NCI-H187 (cell line): Measurements from ENCODE around the gene ADISSP.
"Not testable (repeated sequence)": the region's sequence is repeated elsewhere in the genome, so short reads cannot be mapped to it uniquely, and the experiment has no call there.

Source experiments
- DNase-seq, 2 experiments: peaks; one replicate each; lab custom pipeline; 2025; lab: John Stamatoyannopoulos, UW

The ADISSP gene

DNA sequence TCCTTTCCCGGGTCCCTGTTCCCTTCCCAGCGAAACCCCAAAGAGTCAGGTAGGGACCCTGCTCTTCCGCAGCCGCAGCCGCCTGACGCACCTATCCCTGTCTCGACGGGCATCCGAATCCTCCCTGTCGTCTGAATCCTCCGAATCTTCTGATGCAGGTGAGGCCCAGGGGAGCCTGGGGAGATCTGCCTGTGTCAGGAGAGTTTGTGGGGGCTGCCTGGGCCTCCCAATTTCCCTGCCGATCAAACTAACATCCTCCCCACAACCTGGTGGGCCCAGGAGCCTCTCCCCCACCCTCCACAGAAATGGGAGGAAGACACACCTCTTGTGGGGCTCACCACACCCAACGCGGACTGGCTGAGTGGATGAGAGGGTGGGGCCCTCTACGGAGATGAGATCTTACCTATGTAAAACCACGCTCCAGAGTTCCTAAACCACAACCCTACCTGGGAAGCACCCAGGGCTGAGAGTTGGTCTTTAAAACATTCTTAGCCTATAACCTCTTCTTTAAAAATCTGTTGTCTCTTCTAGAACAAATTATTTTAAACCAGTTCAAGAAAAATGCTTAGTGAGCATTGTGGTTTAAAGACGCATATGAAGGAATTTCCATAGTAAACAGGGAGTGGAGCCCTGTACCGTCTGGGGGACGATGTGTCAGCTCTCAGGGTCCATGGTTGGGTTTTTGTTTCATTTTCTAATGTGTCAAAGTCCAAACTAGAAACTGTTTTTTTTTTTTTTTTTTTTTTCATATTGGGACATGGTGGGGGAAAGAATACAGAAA is 30.2 kb upstream of the ADISSP start:
- peak; percentile 45 to 62 for DNase-seq

DNA sequence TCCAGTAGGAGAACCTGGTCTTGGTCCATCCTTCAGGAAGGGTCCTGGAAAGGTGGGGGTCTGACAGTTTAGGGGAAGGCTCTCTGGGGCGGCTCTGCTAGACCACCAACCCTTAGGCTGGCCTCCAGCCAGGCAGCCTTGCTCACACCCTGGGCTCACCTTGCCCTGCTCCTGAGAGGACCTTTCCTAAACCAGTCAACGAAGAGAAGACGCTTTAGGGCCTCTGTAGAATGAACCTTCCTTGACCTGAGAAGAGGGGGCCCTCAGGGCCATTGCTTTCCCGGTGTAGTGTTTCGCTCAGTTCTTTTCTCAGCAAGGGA is 29.6 kb upstream of the ADISSP start:
- DNase-seq = no peak

DNA sequence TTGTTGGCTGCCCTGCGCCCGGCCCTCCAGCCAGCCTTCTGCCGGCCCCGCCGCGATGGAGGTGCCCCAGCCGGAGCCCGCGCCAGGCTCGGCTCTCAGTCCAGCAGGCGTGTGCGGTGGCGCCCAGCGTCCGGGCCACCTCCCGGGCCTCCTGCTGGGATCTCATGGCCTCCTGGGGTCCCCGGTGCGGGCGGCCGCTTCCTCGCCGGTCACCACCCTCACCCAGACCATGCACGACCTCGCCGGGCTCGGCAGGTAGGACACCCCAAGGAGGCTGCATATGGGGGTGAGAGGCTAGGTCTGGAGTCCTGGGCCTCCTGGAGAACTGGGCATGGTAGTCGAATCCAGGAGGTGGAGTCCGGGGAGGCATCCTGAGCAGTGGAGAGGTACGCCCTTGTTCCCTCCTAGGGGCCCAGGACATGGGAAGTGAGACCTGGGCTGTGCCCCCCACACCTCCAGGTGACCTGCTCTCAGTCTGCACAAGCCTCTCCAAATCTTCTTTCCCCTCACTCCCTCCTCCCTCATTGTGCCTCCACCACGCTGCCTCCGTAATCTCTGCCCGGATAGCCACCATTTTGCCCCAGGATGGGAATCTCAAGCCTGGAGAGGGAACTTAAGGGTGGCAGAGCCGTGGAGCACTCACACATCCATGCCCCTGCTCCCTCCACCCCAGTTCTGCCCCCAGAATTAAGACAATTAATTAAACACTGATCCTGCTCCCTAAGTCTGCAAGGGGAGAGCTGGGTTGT is 29.1 kb upstream of the ADISSP start:
- DNase-seq = no peak

DNA sequence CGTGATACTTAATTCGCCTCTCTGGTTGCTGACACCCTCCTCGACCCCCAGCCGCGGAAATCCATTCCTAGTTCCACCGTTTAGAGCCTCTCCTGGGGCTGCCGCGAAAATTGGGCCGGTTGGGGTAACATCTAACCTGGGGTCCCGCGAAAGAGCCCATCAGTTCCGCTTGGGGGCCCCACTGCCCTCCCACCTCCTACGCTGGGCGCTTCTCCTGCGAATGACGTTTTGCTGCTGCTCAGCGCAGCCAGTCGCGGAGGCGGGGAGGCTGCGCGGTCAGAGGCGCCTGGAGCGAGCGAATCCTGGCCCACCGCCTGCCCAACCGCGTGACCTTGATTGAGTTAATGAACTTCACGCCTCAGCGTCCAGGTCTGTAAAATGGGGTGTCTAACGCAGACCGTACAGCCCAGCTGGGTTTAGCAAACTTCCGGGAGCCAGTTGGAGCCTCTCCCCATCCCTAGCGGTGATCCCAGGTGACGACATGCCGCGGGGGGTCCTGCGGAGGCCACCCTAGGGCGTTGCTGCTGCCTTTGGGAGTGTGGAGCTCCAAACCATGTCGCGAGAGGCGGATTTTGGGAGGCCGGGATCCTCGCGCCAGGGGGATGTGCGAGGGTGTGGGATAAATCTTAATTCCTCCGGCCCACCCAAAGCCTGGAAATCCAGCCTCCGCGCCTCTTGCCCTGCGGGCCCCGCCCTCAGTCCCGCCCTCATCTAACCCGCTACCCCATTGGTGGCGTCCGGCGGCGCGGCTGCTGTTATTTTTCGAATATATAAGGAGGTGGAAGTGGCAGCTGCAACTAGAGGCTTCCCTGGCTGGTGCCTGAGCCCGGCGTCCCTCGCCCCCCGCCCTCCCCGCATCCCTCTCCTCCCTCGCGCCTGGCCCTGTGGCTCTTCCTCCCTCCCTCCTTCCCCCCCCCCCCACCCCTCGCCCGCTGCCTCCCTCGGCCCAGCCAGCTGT is 28.2 kb upstream of the ADISSP start, which contains the start of gene CDC25B:
TSS of gene CDC25B (plus strand) at position 800 of the 958 bp plus-strand sequence. CDS start 222 bp downstream, outside the sequence.
- peak; percentile 93 to 97 for DNase-seq

DNA sequence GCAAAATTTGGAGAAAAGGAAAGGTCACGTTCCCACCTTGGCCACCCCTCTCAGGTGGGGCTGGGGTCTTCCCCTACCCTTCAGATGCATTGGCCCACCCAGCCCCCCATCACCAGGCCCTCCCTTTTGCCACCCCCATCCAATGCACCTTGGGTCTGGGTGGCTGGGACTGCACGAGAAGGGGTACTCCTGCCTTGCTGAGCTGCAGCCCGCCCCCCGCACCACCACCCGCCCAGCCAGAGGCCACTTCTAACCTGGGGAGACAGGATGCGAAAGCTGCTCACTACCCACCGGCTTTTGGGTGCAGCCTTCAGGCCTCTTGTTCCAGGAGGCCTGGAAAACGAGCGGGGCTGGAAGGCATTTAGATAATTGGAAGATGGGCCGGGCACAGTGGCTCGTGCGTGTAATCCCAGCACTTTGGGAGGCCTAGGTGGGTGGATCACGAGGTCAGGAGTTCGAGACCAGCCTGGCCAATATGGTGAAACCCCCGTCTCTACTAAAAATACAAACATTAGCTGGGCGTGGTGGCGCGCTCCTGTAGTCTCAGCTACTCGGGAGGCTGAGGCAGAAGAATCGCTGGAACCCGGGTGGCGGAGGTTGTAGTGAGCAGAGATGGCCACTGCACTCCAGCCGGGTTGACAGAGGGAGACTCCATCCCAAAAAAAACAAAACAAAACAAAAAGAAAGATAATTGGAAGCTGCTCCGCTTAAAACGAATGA is 27.3 kb upstream of the ADISSP start:
- no peak for DNase-seq

DNA sequence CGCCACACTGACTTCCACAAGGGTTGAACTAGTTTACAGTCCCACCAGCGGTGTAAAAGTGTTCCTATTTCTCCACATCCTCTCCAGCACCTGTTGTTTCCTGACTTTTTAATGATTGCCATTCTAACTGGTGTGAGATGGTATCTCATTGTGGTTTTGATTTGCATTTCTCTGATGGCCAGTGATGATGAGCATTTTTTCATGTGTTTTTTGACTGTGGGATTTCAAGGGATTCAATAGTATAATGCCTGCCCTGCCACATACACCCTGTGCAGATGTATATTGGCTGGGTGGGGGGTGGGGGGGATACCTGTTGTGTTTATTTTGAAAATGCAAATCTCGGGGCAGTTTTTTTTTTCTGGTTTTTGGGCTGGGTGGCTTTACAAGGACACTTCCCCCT is 26.6 kb upstream of the ADISSP start:
- not testable (repeated sequence) for DNase-seq

DNA sequence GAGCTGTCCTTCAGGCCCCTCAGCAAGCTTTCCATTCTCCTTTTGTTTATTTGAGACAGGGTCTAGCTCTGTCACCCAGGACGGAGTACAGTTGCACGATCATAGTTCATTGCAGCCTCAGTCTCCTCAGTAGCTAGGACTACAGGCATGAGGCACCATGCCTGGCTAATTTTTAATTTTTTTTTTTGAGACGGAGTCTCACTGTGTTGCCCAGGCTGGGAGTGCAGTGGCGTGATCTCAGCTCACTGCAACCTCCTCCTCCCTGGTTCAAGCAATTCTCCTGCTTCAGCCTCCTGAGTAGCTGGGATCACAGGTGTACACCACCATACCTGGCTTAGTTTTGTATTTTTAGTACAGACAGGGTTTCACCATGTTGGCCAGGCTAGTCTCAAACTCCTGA is 21.6 kb upstream of the ADISSP start:
- not testable (repeated sequence) for DNase-seq

DNA sequence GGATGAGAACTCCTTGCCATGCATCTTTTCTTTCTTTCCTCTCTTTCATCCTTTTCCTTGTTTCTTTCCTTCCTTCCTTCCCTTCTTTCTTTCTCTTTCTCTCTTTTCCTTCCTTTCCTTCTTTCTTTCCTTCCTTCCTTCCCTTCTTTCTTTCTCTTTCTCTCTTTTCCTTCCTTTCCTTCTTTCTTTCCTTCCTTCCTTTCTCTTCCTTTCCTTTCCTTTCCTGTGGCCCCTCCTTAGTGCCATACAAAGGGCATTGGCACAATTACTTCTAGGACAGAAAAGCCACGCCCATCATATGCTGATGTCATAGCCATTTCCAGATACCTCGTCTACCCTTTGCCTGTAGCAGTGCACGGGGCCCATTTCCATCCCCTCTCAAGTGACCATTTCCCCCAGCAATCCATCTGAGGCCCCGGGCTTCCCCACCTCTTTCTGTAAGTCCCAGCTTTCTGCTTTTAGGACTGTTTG is 21.2 kb upstream of the ADISSP start:
- no peak for DNase-seq

DNA sequence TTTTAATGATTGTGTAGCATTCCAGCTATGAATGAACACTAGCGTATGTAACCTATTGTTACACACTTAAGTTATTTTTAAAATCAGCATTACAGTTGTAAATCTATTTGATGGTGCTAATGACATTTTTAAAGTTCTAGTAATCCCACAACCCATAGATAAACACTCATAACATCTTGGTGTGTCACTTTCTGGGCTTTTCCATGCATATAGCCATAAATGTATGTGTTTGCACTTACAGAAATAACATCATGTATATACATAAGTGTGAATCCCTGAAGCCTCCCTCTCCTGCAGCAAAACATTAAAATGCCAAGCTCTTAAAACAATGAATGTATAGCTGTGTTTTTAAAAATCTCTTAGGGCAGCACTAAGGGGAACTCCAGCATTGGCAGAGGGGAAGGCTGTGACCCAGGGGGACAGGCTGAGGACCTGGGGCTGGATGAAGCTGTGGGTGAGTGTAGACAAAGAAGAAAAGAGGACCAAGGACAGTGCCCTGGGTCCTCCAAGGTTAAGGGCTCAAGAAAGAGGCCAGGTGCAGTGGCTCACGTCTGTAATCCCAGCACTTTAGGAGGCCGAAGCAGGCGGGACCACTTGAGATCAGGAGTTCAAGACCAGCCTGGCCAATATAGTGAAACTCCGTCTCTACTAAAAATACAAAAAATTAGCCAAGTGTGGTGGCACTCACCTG is 19.9 kb upstream of the ADISSP start:
- DNase-seq = no peak

DNA sequence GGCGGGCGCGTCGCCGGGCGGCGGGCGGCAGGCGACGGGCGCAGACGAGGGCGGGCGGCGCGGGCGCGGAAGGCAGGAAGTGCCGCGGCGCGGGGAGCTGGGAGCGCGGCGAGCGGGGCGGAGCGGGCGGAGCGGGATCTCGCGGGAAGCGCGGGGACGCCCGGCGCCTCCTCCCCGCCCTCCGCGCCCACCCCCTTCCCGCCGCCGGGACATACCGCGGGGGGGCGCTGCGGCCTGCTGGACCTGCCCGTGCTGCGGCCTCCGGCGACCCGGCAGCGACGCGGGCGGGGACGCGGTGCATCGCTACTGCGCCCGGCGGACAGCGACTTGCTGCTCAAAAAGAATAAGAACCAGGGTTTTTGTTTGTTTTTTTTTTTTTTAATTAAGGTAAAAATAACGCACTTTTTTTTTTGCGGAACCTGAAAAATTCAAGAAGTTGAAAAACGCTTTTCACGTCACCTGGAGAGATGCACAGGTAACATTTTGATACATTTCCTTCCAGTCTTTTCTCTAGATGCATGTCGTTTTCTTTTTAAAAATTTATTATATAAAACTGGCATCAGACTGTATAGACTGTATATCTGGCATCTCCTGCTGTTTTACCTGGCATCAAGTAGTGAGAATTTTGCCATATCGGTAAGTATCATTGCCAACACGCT is 19.2 kb upstream of the ADISSP start, which contains the start of gene CENPB:
TSS of gene CENPB (minus strand) at position 76 of the 659 bp plus-strand sequence. CDS start 257 bp downstream, outside the sequence.
- DNase-seq = peak; percentile 68 to 88

DNA sequence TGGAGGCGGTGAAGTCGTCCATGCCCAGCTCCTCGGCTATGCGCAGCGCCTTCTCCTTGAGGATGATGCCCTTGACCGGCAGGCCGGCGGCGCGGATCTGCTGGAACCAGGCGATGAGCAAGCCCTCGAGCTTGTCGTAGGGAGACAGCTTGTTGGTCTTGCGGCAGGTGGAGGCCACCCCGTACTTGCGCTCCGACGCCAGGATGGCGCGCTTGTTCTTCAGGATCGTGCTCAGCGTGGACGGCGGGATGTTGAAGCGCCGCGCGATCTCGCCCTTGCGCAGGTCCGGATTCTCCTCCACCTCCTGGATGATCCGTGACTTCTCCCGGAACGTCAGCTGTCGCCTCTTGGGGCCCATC is 18.6 kb upstream of the ADISSP start:
- DNase-seq = no peak

DNA sequence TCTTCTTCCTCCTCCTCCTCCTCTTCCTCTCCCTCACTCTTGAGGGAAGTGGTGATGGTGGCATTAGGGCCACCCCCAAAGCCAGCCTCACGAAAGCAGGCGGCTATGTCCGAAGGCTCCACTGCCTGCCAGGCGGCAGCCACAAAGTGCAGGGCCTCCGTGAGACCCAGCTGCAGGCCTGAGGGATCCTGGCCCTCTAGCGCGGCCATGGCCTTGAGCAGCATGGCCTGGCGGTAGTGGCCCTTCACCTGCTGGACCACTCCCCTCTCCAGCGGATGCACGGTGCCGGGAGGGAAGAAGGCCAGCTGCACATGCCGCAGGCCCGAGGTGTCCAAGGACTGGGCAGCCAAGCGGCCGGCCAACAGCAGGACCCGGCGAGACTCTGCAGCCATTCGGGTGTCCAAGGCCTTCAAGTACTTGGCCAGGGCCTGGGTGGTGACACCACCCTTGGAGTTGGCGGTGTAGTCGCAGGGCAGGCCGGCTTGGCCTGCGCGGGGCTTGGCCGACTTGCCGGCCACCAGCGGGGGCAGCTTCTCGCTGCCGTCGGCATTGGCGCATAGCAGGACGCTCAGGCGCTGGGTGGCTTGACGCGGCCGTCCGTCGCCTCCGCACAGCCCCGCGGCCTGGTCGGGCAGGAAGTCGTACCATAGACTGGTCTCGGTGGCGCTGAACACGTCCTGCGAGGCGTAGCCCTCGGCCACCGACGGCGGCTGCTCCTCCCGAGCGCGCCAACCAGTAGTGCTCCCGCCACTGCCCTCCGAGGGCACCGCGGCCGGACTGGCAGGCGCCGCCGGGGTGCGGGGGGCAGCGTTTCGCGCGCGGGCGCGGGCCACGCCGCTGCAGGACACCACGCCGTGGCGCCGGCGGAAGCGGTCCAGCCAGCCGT is 17.9 kb upstream of the ADISSP start:
- DNase-seq = no peak

DNA sequence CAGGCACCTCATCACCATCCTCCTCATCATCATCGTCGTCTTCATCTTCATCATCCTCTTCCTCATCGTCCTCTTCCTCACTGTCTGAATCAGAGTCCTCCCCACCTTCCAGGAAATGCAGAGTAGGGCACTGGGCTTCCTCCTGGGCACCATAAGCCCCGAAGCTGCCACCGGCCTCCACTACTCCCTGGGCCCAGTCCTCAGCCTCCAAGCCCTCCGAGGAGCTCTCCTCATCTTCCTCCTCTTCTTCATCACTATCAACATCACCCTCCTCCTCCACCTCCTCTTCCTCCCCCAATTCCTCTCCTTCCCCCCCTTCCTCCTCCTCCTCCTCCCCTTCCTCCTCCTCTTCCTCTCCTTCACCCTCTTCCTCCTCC is 17.3 kb upstream of the ADISSP start:
- DNase-seq = no peak

DNA sequence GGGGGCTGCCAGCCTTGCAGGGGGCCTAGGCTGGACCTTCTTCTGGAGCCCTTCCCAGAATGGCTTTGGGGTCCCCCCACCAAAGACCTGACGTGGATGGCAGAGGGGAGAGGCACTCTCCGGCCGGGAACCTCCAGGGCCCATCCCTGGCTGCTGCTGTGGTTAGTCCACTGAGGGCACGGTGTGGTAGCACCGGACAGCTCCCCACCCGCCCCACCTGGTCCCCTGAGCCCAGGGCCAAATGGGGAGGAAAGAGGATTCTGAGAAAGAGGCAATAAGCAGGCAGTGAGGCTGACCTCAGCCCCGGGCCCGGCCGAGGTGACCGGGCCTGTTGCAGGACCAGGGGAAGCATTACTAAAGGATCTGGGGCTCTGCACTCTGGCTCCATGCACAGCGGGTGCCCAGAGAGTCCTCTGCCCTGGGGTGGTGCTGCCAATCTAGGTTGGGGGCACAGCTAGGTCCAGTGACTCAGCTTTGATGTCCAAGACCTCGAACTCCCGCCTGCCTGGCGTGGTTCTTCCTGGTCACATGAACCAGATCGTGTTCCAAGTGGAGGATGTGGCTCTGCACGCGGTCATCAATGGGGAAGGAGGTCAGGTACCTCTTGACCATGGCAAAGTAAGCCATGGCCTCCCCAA is 16.8 kb upstream of the ADISSP start:
- no peak for DNase-seq

DNA sequence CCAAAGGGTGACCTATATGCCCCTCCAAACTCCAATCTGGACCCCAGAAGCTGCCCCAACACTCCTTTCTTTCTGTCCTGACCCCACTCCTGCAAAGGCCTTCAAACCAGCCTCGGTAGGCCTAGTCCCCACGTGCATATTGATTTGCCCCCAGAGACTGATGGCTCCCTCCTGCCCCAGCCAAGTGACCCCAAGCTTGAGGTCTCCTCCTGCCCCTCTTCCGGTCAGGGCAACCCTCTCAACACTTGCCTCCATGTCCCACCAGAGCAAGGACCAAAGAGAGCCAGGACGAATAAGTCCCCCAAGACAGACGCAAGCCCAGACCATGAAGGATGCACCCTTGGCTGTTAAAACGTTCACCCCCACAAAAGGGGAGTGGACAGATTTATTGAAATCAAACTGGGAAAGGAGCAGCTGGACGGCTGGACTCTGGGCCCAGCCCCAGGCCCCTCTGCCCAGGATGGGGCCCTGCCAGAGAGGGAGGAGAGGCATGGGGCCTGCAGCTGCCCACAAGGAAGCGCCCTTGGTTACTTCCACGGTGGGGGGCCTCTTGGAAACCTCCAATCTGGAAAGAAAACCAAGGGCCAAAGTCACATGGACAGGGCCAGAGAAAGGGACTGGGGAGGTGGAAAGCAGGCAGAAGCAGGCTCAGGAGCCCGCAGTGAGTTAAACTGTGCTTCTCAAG is 16.1 kb upstream of the ADISSP start:
- DNase-seq = no peak

DNA sequence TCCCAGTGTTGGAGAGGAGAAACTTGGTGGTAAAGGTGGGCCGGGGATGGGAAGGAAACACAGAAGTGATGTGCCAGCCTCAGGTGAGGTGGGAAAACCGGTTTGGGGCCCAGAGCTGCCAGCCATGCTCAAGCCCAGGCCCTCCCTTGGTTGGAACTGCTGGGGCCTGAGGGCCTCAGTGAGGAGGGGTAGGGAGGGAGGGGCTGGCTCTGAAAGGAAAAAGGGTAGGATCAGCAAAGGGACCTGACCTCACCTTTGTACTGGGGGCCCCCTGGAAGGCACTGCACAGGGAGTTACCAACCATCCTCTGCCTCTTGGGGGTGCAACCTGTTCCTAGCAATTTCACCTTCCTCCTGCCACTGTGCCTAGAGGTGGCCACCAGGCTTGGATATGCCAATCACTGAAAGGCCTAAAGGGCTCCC is 15.5 kb upstream of the ADISSP start:
- DNase-seq = no peak

DNA sequence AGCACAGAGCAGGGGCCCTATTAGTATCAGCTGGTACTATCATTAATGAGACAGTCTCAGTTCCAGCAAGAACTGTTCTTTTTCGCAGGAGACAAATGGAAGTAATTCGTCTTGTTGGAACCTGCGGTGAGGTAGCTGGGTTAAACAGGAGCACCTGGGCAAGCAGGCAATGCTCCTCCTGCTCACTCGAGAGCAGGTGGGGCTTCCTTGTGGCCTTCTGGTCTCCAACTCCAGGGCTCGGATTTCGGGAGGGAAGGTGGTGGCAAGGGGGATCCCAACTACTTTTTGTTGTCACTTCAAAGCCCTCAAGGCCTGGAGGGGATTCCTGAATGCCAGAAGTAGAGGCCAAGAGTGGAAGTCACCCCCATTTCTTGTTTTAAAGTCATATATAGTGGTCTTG is 15.0 kb upstream of the ADISSP start:
- DNase-seq = no peak
